ENCODE results near the gene GYG2. TPM values are rescaled to one million over a fixed set of nuclear protein-coding genes. Genes with fewer than 3 reads are reported as not detected.

GYG2 gene
- total RNA-seq, 2 experiments from 2014 or later = not detected

Other genes starting within 250 kb of the GYG2 start
- gene CD99, start 137.6 kb upstream of the GYG2 start, total RNA-seq = 100 to 1,000 TPM; 223 to 228 TPM
- not detected for gene XG, start 76.9 kb upstream of the GYG2 start, total RNA-seq
- 1 to 10 TPM; 1.3 TPM for gene ARSD, start 100.4 kb downstream of the GYG2 start, total RNA-seq
- gene ARSH, start 177.6 kb downstream of the GYG2 start, total RNA-seq = not detected
- not detected for gene ARSF, start 212.5 kb downstream of the GYG2 start, total RNA-seq

Data from activated CD8-positive, alpha-beta memory T cell treated with anti-CD3 and anti-CD28 coated beads for 36 hours (primary cell).